NCI-H748 (cell line): ENCODE data around the gene PLA2R1.
A peak's percentile ranks its signal among the peaks of the same experiment; 100 is the strongest.

Experiments used
- DNase-seq: peaks from one replicate; lab custom pipeline; 2025; ENCODE audit not compliant: unreplicated experiment; lab: John Stamatoyannopoulos, UW

PLA2R1 gene

GRCh38 chr2:159897720-159898119 lies 164.7 kb downstream of the PLA2R1 start:
- DNase-seq, result no peak

- no peak for DNase-seq
Measured at GRCh38 chr2:159897081-159897480, 165.3 kb downstream of the PLA2R1 start.

- DNase-seq, result peak; percentile 25
Measured at GRCh38 chr2:159895258-159896065, 167.0 kb downstream of the PLA2R1 start.

GRCh38 chr2:159894145-159894838 lies 168.1 kb downstream of the PLA2R1 start:
- DNase-seq, result no peak

- DNase-seq, result no peak
Measured at GRCh38 chr2:159892990-159893810, 169.2 kb downstream of the PLA2R1 start.

GRCh38 chr2:159891917-159892730 lies 170.3 kb downstream of the PLA2R1 start:
- no peak for DNase-seq

- DNase-seq, result no peak
Measured at GRCh38 chr2:159891267-159891588, 171.2 kb downstream of the PLA2R1 start.

- no peak for DNase-seq
Measured at GRCh38 chr2:159890551-159891266, 171.7 kb downstream of the PLA2R1 start.

- DNase-seq, result peak; percentile 59
Measured at GRCh38 chr2:159882130-159882745, 180.2 kb downstream of the PLA2R1 start.
